ENCODE measurements around the gene DDB1. TPM values are rescaled to one million over a fixed set of nuclear protein-coding genes. Genes with fewer than 3 reads are reported as not detected.

The DDB1 gene
- polyA plus RNA-seq, 1 of the 3 experiments (the other 2 are of a cell fraction), result 170 TPM

GRCh38 chr11:61287338-61287977 is 45.4 kb downstream of the DDB1 start (continued):
- TF ChIP-seq, protein P1, sequence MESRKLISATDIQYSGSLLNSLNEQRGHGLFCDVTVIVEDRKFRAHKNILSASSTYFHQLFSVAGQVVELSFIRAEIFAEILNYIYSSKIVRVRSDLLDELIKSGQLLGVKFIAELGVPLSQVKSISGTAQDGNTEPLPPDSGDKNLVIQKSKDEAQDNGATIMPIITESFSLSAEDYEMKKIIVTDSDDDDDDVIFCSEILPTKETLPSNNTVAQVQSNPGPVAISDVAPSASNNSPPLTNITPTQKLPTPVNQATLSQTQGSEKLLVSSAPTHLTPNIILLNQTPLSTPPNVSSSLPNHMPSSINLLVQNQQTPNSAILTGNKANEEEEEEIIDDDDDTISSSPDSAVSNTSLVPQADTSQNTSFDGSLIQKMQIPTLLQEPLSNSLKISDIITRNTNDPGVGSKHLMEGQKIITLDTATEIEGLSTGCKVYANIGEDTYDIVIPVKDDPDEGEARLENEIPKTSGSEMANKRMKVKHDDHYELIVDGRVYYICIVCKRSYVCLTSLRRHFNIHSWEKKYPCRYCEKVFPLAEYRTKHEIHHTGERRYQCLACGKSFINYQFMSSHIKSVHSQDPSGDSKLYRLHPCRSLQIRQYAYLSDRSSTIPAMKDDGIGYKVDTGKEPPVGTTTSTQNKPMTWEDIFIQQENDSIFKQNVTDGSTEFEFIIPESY (IDR thresholded peaks at IDR 0.05; ENCODE audit: borderline replicate concordance, low read depth), result no peak
- no peak for TF ChIP-seq MXI1 (IDR thresholded peaks at IDR 0.05; ENCODE audit: low read depth, low read length)
- no peak for TF ChIP-seq MEF2A (IDR thresholded peaks at IDR 0.05; ENCODE audit: borderline replicate concordance, low read depth)
- TF ChIP-seq EP300 (IDR thresholded peaks at IDR 0.05; ENCODE audit: borderline replicate concordance in 1 of 2, low read depth in 1 of 2, low read length in 1 of 2), result no peak
- no peak for TF ChIP-seq RFX5 (IDR thresholded peaks at IDR 0.05; ENCODE audit: low read length)
- TF ChIP-seq RCOR1 (IDR thresholded peaks at IDR 0.05; ENCODE audit: low read length), result no peak

DNA sequence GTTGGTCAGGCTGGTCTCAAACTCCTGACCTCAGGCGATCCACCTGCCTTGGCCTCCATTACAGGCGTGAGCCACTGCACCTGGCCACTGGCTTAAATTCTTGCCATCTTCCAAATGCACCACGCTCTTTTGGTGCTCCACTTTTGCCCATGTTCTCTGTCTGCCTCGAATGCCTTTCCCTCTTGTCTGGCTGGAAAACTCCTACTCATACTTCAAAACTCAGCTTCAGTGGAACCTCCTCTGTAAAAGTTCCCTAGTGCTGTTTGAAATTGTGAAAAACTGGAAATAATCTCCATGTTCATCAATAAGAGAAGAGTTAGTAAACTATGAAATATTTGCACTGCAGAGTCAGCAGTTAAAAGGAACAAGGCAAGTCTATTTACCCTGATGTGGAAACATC is 49.3 kb downstream of the DDB1 start:
- no peaks in the 10 kb centered on the region for H3K9me2 ChIP-seq
- no peaks in the 10 kb centered on the region for H3K27me3 ChIP-seq (ENCODE audit: insufficient read depth)
- H3K4me3 ChIP-seq (ENCODE audit: low read depth in 2 of 2, low read length in 1 of 2), result no peak overlapping the region
- H3K36me3 ChIP-seq (replicated peaks in 1 of 2; ENCODE audit: control insufficient read depth in 1 of 2, insufficient read depth in 2 of 2, low read length in 1 of 2), result no peaks in the 10 kb centered on the region
- no peak overlapping the region for H3K27ac ChIP-seq (ENCODE audit: low read depth in 2 of 2, low read length in 1 of 2)
- ChIA-PET CTCF (interaction anchor here (1.4 kb wide), 1 partner anchor 53 kb away, joined by 4 read pairs; no protein-coding TSS in a partner anchor), POLR2A (no interaction called here)
- no peak overlapping the region for H3K9ac ChIP-seq
- WGBS (ENCODE audit: low lambda C conversion rate), result 89% methylated on average over 4 of the region's 4 CpGs
- H3K9me3 ChIP-seq, result no peaks in the 10 kb centered on the region
- H2AFZ ChIP-seq (ENCODE audit: low read depth), result no peak overlapping the region
- DNase-seq, result no peak
- no peaks in the 10 kb centered on the region for H4K20me1 ChIP-seq (ENCODE audit: insufficient read depth)
- H3K4me2 ChIP-seq, result no peak overlapping the region
- TF ChIP-seq ELF1 (IDR thresholded peaks at IDR 0.05) (no peak), GATA2 (CRISPR knock-in tag; IDR thresholded peaks at IDR 0.05) (no peak), NRF1 (IDR thresholded peaks at IDR 0.05; ENCODE audit: low read depth, low read length) (no peak), YY1 (IDR thresholded peaks at IDR 0.05; ENCODE audit: low read depth) (no peak), TEAD4 (IDR thresholded peaks at IDR 0.05; ENCODE audit: borderline replicate concordance, insufficient read depth) (no peak), SMC3 (IDR thresholded peaks at IDR 0.05; ENCODE audit: low read depth, low read length) (no peak), FOXJ3 (CRISPR knock-in tag; IDR thresholded peaks at IDR 0.05) (no peak), GABPA (IDR thresholded peaks at IDR 0.05; ENCODE audit: low read depth) (no peak), POLR2AphosphoS5 (IDR thresholded peaks at IDR 0.05; ENCODE audit: low read depth, low read length) (no peak), TCF12 (IDR thresholded peaks at IDR 0.05) (no peak), RXRA (IDR thresholded peaks at IDR 0.05; ENCODE audit: borderline replicate concordance, low read depth) (no peak), RFX5 (IDR thresholded peaks at IDR 0.05; ENCODE audit: low read length) (no peak), FOXM1 (IDR thresholded peaks at IDR 0.05; ENCODE audit: low read depth) (no peak), EZH2phosphoT487 (IDR thresholded peaks at IDR 0.05; ENCODE audit: borderline replicate concordance, low read depth) (no peak), MEF2A (IDR thresholded peaks at IDR 0.05; ENCODE audit: borderline replicate concordance, low read depth) (no peak)
- TF ChIP-seq, protein P2, sequence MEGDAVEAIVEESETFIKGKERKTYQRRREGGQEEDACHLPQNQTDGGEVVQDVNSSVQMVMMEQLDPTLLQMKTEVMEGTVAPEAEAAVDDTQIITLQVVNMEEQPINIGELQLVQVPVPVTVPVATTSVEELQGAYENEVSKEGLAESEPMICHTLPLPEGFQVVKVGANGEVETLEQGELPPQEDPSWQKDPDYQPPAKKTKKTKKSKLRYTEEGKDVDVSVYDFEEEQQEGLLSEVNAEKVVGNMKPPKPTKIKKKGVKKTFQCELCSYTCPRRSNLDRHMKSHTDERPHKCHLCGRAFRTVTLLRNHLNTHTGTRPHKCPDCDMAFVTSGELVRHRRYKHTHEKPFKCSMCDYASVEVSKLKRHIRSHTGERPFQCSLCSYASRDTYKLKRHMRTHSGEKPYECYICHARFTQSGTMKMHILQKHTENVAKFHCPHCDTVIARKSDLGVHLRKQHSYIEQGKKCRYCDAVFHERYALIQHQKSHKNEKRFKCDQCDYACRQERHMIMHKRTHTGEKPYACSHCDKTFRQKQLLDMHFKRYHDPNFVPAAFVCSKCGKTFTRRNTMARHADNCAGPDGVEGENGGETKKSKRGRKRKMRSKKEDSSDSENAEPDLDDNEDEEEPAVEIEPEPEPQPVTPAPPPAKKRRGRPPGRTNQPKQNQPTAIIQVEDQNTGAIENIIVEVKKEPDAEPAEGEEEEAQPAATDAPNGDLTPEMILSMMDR (IDR thresholded peaks at IDR 0.05), result no peak
- TF ChIP-seq, protein P1 (IDR thresholded peaks at IDR 0.05; ENCODE audit: borderline replicate concordance, low read depth), result no peak
- TF ChIP-seq, protein P3, sequence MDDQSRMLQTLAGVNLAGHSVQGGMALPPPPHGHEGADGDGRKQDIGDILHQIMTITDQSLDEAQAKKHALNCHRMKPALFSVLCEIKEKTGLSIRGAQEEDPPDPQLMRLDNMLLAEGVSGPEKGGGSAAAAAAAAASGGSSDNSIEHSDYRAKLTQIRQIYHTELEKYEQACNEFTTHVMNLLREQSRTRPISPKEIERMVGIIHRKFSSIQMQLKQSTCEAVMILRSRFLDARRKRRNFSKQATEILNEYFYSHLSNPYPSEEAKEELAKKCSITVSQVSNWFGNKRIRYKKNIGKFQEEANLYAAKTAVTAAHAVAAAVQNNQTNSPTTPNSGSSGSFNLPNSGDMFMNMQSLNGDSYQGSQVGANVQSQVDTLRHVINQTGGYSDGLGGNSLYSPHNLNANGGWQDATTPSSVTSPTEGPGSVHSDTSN (IDR thresholded peaks at IDR 0.05), result no peak
- no peaks in the 10 kb centered on the region for H3K4me1 ChIP-seq (ENCODE audit: control insufficient read depth in 1 of 2, insufficient read depth in 2 of 2, low read depth in 1 of 2, low read length in 1 of 2)
- H3F3A ChIP-seq (replicated peaks; ENCODE audit: insufficient read depth), result no peaks in the 10 kb centered on the region
- H3K79me2 ChIP-seq (ENCODE audit: insufficient read depth), result no peaks in the 10 kb centered on the region

Measured in SK-N-SH (cell line).